MM.1S (cell line): ENCODE results near the gene C1orf74.

Experiments
- DNase-seq: peaks from one replicate; pipeline ENCODE4 v3.0.0-alpha.2; 2015
- H2AFZ ChIP-seq: fragments of 300-600 bp; sonication (generic); 2 replicates; pipeline ENCODE4 v1.6.0; 2016; ENCODE audit warnings: antibody characterized with exemption, low read length
- H3F3A ChIP-seq: fragments of 300-600 bp; sonication (generic); 2 replicates; pipeline ENCODE4 v1.6.1; 2016; ENCODE audit warnings: mild to moderate bottlenecking, antibody characterized with exemption, low read length, moderate library complexity, mixed read lengths; ENCODE audit not compliant: insufficient read depth
- H3K27ac ChIP-seq: fragments of 300-600 bp; sonication (generic); 2 replicates; pipeline ENCODE4 v1.5.1; 2016; ENCODE audit warnings: mild to moderate bottlenecking, low read length
- H3K27me3 ChIP-seq: fragments of 300-600 bp; sonication (generic); replicated peaks from 2 replicates; pipeline ENCODE4 v1.6.0; 2016; ENCODE audit warnings: low read length; ENCODE audit not compliant: insufficient read depth
- H3K36me3 ChIP-seq: fragments of 300-600 bp; sonication (generic); replicated peaks from 2 replicates; pipeline ENCODE4 v1.6.1; 2016; ENCODE audit warnings: mild to moderate bottlenecking, low read length, mixed read lengths; ENCODE audit not compliant: insufficient read depth
- H3K4me1 ChIP-seq: fragments of 300-600 bp; sonication (generic); 2 replicates; pipeline ENCODE4 v1.6.1; 2016; ENCODE audit warnings: low read length, mixed read lengths
- H3K4me2 ChIP-seq: fragments of 300-600 bp; sonication (generic); 2 replicates; pipeline ENCODE4 v1.6.0; 2016; ENCODE audit warnings: low read depth, low read length
- H3K4me3 ChIP-seq: fragments of 300-600 bp; sonication (generic); 2 replicates; pipeline ENCODE4 v1.5.1; 2016; ENCODE audit warnings: low read length, mixed read lengths
- H3K79me2 ChIP-seq: fragments of 300-600 bp; sonication (generic); 2 replicates; pipeline ENCODE4 v1.6.1; 2016; ENCODE audit warnings: mixed run types, low read length, mixed read lengths
- H3K9ac ChIP-seq: fragments of 300-600 bp; sonication (generic); 2 replicates; pipeline ENCODE4 v1.6.1; 2016; ENCODE audit warnings: low read length, mixed read lengths
- H3K9me2 ChIP-seq: fragments of 300-600 bp; sonication (generic); replicated peaks from 2 replicates; pipeline ENCODE4 v1.6.1; 2016; ENCODE audit warnings: mild to moderate bottlenecking, low read length, mixed read lengths; ENCODE audit not compliant: insufficient read depth
- H3K9me3 ChIP-seq: fragments of 300-600 bp; sonication (generic); replicated peaks from 2 replicates; pipeline ENCODE4 v1.6.1; 2016; ENCODE audit warnings: mild to moderate bottlenecking, low read length, mixed read lengths; ENCODE audit not compliant: insufficient read depth
- H4K20me1 ChIP-seq: fragments of 300-600 bp; sonication (generic); 2 replicates; pipeline ENCODE4 v1.6.1; 2016; ENCODE audit warnings: mild to moderate bottlenecking, low read length, moderate library complexity, mixed read lengths; ENCODE audit not compliant: insufficient read depth
- EZH2 ChIP-seq: fragments of 300-600 bp; sonication (generic); optimal IDR thresholded peaks from 2 replicates; pipeline ENCODE3; 2017; ENCODE audit warnings: low read depth, mild to moderate bottlenecking, antibody characterized with exemption, low read length, mixed read lengths
- EZH2phosphoT487 ChIP-seq: fragments of 300-600 bp; sonication (generic); IDR thresholded peaks from 2 replicates; pipeline ENCODE4 v1.6.1; 2018; ENCODE audit warnings: antibody characterized with exemption, low read length
- TF ChIP-seq, protein P1 (sequence below): fragments of 300-600 bp; sonication (generic); IDR thresholded peaks from 2 replicates; pipeline ENCODE4 v1.5.1; 2016; ENCODE audit warnings: antibody characterized with exemption, low read length, mixed read lengths

Gene C1orf74

GRCh38 chr1:209733409-209734192 lies 50.8 kb downstream of the C1orf74 start:
- Histone ChIP-seq H2AFZ (no peak overlapping the region), H3F3A (no peaks in the 10 kb centered on the region), H3K9me2 (no peaks in the 10 kb centered on the region), H3K4me2 (no peak overlapping the region), H3K9me3 (no peaks in the 10 kb centered on the region), H4K20me1 (no peaks in the 10 kb centered on the region), H3K79me2 (no peaks in the 10 kb centered on the region), H3K27ac (no peak overlapping the region), H3K27me3 (no peaks in the 10 kb centered on the region), H3K4me1 (no peaks in the 10 kb centered on the region), H3K36me3 (no peaks in the 10 kb centered on the region), H3K4me3 (no peak overlapping the region), H3K9ac (no peak overlapping the region)
- TF ChIP-seq EZH2phosphoT487 (no peak), EZH2 (no peak)
- TF ChIP-seq, protein P1, sequence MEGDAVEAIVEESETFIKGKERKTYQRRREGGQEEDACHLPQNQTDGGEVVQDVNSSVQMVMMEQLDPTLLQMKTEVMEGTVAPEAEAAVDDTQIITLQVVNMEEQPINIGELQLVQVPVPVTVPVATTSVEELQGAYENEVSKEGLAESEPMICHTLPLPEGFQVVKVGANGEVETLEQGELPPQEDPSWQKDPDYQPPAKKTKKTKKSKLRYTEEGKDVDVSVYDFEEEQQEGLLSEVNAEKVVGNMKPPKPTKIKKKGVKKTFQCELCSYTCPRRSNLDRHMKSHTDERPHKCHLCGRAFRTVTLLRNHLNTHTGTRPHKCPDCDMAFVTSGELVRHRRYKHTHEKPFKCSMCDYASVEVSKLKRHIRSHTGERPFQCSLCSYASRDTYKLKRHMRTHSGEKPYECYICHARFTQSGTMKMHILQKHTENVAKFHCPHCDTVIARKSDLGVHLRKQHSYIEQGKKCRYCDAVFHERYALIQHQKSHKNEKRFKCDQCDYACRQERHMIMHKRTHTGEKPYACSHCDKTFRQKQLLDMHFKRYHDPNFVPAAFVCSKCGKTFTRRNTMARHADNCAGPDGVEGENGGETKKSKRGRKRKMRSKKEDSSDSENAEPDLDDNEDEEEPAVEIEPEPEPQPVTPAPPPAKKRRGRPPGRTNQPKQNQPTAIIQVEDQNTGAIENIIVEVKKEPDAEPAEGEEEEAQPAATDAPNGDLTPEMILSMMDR: no peak
- no peak for DNase-seq

- H3K9ac ChIP-seq: no peak overlapping the region
- H3K9me3 ChIP-seq: no peaks in the 10 kb centered on the region
- no peaks in the 10 kb centered on the region for H3K9me2 ChIP-seq
- H3F3A ChIP-seq: no peaks in the 10 kb centered on the region
- no peak overlapping the region for H2AFZ ChIP-seq
- H3K27ac ChIP-seq: no peak overlapping the region
- H3K4me1 ChIP-seq: no peaks in the 10 kb centered on the region
- no peaks in the 10 kb centered on the region for H4K20me1 ChIP-seq
- no peak overlapping the region for H3K4me3 ChIP-seq
- H3K36me3 ChIP-seq: no peaks in the 10 kb centered on the region
- no peaks in the 10 kb centered on the region for H3K79me2 ChIP-seq
- H3K4me2 ChIP-seq: no peak overlapping the region
- no peak for TF ChIP-seq EZH2phosphoT487
- no peak for TF ChIP-seq EZH2
- TF ChIP-seq, protein P1: no peak
- no peaks in the 10 kb centered on the region for H3K27me3 ChIP-seq
- no peak for DNase-seq
Measured at GRCh38 chr1:209732725-209733124, 51.6 kb downstream of the C1orf74 start.

GRCh38 chr1:209729436-209729835 lies 54.9 kb downstream of the C1orf74 start:
- H3F3A ChIP-seq: no peaks in the 10 kb centered on the region
- no peaks in the 10 kb centered on the region for H3K9me2 ChIP-seq
- H3K4me1 ChIP-seq: no peaks in the 10 kb centered on the region
- H3K4me2 ChIP-seq: no peak overlapping the region
- H3K27ac ChIP-seq: no peak overlapping the region
- no peaks in the 10 kb centered on the region for H3K9me3 ChIP-seq
- H4K20me1 ChIP-seq: no peaks in the 10 kb centered on the region
- H3K4me3 ChIP-seq: no peak overlapping the region
- DNase-seq: no peak
- no peaks in the 10 kb centered on the region for H3K27me3 ChIP-seq
- H3K36me3 ChIP-seq: no peaks in the 10 kb centered on the region
- H2AFZ ChIP-seq: no peak overlapping the region
- TF ChIP-seq EZH2phosphoT487 (no peak), EZH2 (no peak)
- TF ChIP-seq, protein P1: no peak
- H3K79me2 ChIP-seq: no peaks in the 10 kb centered on the region
- H3K9ac ChIP-seq: no peak overlapping the region
